T-helper 9 cell (primary cell): ENCODE measurements around the gene EGR1.

Experiments used
- DNase-seq: peaks from one replicate; pipeline ENCODE4 v3.0.0-alpha.2; 2020
- total RNA-seq, 2 donors: gene quantifications; one replicate each; lab custom pipeline; 2026; lab: John Stamatoyannopoulos, UW

Gene EGR1
- 4.8 to 40.5 reads per million in 2 donors for total RNA-seq

DNA sequence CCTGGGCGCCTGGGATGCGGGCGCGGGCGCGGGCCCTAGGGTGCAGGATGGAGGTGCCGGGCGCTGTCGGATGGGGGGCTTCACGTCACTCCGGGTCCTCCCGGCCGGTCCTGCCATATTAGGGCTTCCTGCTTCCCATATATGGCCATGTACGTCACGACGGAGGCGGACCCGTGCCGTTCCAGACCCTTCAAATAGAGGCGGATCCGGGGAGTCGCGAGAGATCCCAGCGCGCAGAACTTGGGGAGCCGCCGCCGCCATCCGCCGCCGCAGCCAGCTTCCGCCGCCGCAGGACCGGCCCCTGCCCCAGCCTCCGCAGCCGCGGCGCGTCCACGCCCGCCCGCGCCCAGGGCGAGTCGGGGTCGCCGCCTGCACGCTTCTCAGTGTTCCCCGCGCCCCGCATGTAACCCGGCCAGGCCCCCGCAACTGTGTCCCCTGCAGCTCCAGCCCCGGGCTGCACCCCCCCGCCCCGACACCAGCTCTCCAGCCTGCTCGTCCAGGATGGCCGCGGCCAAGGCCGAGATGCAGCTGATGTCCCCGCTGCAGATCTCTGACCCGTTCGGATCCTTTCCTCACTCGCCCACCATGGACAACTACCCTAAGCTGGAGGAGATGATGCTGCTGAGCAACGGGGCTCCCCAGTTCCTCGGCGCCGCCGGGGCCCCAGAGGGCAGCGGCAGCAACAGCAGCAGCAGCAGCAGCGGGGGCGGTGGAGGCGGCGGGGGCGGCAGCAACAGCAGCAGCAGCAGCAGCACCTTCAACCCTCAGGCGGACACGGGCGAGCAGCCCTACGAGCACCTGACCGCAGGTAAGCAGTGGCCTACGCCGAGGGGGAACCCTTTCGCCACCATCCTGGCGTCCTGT, at the start of gene EGR1:
Gene EGR1, plus strand, starts transcription at position 219 of the 864 bp plus-strand sequence. Its CDS starts 283 bp downstream, at position 502.
- DNase-seq = peak; percentile 92

DNA sequence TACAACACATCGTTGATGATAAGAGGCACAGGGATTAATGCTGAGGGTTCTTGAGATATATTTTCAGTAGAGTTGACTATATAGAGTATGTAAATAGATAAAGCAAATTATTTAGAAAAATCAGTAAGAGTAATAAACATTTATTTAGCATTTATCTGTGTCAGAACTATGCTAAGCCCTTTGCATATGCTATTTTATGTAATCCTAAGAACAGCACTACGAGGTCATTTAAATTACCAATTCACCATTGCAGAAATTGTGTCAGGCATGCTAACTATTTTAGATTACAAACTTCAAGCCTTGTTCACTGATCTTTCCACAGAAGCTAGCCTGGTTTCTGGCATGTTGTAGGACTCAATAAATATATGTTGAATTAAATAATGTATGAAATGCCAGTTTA, 46.8 kb upstream of the EGR1 start:
- DNase-seq = no peak

DNA sequence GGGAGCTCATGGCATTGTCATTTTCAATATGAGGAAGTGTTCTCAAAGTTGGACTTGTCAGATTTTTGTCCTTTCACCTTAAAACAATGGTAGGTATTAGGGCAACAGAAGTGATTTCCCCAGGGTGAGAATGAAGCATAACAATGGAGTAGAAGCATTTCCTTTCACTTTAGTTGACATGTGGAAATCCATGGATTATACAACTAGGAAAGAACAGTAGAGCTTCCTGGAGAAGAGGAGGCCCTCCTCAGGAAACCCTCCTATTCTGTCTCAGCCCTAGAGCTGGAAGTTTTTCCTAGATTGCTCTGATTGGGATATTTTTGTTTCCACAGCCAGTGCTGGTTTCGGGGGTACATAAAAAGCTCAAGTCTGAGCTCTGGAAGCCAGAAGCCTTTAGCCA, 40.2 kb upstream of the EGR1 start:
- DNase-seq = no peak

DNA sequence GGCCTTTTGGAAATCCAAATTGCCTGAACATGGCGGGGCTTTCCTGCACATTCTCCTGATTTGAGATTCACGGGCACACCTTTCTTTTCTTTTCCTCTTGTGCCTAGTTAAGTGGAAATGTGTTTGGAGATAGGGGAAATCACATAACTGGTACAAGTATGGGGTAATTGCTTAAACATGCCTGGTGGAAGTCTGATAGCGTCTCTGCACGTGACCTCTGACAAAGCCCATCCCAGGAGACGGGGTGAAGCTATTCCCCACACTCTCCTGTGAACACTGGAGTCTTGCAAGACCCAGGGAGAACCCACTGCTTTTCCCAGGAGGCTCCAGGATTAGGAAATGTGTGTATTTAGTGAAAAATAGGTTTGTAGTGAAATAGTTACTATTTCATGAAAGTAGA, 29.3 kb upstream of the EGR1 start:
- DNase-seq = no peak

DNA sequence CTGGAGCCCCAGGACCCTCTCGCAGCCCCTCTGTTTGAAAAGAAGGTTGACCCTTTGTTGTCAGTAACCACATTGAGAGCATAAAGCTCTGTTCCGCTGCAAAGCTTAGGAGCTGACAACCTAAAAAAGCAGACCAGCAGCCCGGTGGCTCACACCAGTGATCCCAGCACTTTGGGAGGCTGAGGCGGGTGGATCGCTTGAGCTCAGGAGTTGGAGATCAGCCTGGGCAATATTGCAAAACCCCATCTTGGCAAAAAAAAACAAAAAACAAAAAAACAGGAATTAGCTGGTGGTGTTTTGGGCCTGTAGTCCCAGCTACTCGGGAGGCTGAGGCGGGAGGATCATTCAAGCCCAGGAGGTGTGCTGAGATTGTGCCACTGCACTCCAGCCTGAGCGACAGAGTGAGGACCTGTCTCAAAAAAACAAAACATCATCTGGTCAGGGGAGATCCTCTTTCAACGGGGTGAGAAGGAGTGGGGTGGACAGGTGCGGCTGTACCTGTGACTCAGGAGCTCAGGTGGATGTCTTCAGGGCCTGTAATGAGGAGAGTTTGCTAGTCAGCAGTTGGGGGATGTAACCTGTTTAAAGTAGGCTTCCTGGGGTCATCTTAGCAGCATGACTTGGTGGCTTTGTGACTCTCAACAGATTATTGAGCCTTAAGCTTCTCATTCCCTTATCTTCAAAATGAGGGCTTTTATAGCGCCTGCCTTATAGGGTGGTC, 27.1 kb upstream of the EGR1 start:
- DNase-seq = no peak

DNA sequence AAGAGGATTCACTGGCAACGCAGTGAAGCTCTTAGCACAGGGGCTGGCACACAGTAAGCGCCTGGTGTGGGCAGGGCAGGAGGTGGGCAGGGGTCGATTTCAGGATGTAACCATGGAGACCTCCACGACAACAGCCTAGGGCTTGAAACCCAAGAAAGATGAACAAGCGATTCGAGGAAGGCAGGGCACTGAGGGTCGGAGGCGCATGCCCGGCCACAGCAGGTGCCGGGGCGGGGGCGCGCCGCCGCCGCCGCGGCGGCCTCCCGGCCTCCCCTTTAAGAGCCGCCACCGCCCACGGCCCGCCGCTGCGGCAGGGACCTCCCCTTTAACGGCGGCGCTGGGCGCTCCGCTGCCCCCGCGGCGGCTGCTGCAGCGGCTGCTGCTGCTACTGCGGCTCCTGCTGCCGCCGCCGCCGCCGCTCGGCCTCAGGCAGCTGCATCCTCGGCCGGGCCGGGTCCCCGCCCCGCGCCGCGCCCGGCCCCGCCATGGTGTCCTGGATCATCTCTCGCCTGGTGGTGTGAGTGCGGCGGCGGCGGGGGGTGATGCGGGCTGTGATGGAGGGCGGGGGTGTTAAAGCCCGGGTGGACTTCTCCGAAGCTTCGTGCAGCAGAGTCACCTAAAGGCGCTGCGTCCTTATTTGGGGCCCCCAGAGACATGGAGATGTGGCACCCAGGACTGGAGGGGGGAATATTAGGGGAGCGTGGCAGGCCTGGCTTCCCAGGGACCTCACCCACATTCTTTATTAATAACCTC, 26.4 kb upstream of the EGR1 start, which contains the start of gene REEP2:
Gene REEP2, plus strand, starts transcription at position 334 of the 753 bp plus-strand sequence. Its CDS starts 152 bp downstream, at position 486.
- DNase-seq = peak; percentile 46

DNA sequence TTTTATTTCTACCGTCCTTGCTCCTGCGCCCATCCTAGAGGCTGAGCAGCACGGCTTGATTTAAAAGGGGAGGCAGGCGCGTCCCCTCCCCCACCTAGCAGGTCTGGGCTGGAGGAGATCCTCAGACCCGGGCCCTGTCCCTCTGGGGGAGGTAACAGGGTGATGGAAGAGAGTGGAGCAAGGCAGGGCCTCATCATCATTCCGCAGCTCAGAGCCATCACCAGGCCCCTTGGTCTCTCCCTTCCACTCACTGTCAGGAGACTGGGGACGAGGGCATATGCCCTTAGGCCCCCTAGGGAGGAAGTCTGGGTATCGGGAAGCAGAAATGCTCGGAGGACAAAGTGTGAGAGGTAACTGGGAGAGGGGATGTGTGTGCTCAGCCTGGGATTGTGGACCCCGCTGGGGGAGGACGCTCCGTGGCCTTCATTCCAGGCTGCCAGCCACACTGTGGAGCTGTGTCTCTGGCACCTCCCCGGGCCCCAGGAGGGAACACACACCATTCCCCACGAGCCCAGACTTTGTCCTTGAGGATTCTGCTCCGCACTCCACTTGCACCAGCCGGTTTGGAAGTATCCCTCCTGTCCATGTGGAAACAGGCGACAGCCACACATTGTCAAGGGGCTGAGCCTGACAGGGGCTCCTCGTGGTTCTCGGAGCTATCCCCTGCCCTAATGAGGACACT, 25.7 kb upstream of the EGR1 start:
- no peak for DNase-seq

DNA sequence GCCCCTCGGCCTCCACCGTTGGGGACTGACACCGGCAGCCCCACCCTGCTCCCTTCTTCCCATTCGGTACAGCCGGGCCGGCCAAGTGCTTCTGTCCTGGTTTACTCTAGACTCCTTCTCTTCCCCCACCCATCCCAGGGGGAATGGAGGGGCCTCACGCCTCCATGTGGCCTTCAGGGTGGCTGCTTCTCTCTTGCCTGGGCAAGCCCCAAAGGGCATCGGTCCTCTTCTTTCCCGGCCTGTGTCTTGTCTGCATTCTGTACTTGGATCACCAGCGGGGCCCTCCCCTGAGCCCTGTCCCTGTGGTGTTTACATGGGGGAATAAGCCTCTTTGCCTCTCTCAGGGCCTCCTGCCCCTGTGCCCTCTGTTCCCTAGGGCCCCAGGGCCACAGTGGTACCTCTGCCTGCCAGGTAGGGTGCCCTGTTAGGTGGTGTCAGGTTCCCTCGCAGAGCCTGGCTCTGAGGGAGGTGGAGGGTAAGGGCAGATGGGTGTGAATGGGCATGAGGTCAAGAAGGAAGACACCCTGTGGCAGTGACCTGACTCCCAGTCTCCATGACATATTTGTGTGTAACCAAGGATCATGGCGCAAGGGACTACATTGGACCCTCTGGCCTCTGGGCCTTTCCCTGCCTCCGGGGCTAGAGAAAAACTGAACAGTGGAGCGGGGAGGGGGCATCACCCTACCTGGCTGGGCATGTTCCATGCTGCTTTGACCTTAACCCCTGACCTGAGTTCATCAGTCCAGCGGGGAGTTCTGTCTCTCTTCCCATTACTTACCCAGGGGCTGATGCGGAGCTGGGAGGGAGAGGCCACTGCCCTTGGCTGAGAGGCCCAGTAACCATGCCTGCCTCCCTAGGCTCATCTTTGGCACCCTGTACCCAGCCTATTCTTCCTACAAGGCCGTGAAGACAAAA, 24.9 kb upstream of the EGR1 start:
- no peak for DNase-seq

DNA sequence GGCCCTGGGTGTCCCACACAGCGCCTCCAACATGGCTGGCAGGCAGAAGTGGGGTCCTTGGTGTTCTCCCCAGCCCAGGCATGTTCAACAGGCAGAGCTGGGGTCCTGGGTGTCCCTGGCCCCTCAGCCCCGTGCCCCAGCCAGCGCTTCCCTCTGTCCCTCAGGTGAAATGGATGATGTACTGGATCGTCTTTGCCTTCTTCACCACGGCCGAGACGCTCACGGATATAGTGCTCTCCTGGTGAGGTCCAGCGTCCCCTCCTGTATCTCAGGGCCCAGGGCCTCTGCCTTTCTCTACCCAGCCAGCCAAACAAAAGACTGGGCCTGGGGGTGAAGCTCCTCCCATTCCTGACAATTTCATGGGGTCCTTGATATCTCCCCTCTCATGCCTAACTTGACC, 24.1 kb upstream of the EGR1 start:
- DNase-seq = no peak

DNA sequence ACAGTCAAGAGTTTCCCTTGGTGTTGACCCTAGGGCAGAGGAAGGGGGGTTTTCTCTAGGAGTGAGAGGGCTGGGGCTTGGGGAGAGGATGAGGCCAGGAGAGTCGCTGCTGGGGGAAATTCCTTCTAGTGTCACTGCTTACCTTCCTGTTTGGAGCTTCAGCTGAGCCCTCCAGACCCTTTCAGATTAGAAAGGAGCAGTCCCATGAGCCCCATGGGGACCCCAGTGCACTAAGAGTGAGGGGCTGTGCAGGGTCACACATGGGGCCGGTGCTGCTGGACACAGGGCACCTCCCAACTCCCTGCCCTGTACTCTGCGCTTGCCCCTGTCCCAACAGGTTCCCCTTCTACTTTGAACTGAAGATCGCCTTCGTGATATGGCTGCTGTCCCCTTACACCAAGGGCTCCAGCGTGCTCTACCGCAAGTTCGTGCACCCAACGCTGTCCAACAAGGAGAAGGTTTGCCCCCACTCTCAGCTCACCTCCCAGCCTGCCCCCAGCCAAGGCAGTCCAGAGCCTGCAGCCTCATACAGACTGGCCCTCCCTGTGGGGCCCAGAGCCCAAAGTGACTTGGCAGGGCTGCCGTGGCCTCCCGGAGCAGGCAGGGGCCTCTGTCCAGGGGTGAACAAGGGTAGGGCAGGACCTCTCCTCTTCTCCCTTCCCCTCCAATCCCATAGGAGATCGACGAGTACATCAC, 21.1 kb upstream of the EGR1 start:
- DNase-seq = no peak

DNA sequence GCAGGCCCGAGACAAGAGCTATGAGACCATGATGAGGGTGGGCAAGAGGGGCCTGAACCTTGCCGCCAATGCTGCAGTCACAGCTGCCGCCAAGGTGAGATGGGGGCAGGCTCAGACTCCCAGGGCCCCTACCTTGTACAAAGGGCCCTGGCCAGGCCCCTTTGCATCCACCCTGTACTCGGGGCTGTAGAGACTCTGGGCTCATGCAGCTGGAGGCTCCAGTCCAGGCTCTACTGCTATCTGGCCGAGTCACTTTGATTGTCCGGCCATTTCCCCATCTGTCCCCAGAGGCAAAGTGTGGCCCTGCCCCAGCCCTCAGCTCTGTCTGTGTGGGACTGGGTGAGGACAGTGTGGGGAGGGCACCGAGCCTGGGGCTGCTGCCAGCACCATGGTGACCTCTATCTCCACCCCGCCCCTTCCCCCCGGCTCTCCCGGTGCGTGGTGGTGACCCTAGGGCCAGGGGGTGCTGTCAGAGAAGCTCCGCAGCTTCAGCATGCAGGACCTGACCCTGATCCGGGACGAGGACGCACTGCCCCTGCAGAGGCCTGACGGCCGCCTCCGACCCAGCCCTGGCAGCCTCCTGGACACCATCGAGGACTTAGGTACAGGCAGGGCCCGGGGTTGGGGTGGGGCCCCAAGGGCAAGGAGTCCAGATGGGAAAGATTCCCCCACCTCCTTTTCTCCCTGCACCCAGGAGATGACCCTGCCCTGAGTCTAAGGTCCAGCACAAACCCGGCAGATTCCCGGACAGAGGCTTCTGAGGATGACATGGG, 20.3 kb upstream of the EGR1 start:
- no peak for DNase-seq

DNA sequence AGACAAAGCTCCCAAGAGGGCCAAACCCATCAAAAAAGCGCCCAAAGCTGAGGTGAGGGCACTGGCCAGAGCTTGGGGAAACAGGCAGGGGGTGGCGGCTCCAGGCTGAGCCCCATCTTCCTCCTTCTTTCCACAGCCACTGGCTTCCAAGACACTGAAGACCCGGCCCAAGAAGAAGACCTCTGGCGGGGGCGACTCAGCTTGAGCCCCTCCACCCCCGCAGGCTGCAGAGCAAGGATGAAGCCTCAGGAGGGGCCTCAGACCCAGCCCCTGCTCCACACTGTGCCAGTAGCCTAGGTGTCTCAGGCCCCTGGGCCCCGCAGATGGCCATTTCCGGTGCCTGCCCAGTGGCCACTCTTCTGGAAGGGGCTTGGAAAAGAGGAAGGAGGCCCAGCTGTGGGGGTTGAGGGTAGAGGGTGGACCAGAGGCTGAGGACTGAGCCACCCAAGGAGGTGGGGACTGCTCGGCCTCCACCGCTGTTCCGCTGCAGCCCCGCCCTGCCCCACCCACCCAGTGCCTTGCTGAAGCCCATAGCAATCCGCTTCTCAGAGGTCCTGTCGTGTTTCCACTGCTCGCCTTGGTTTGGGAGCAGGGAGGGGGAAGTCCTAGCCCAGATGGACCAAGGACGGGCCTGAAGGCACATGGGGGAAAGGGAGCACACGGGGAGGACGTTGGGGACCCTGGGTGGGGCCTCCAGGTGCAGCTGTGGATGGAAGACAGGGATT, 19.6 kb upstream of the EGR1 start:
- DNase-seq = no peak

DNA sequence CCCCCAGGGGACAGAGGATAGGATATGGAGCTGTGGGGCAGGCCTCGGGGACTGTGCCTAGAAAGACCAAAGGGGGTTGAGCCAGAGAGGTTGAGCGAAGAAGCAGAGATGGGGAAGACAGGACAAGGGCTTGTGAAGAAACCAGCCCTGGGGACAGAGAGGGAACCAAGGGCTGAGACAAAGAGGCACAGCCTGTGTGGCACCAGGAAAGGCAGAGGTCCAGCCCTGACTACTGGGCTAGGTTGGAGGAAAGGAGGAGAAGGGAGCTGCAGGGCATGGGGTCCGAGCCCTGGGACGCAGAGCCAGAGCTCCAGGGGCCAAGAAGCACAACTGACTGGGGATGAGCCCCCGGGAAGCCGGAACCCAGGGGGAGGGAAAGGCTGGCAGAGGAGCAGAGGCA, 17.2 kb upstream of the EGR1 start:
- no peak for DNase-seq

DNA sequence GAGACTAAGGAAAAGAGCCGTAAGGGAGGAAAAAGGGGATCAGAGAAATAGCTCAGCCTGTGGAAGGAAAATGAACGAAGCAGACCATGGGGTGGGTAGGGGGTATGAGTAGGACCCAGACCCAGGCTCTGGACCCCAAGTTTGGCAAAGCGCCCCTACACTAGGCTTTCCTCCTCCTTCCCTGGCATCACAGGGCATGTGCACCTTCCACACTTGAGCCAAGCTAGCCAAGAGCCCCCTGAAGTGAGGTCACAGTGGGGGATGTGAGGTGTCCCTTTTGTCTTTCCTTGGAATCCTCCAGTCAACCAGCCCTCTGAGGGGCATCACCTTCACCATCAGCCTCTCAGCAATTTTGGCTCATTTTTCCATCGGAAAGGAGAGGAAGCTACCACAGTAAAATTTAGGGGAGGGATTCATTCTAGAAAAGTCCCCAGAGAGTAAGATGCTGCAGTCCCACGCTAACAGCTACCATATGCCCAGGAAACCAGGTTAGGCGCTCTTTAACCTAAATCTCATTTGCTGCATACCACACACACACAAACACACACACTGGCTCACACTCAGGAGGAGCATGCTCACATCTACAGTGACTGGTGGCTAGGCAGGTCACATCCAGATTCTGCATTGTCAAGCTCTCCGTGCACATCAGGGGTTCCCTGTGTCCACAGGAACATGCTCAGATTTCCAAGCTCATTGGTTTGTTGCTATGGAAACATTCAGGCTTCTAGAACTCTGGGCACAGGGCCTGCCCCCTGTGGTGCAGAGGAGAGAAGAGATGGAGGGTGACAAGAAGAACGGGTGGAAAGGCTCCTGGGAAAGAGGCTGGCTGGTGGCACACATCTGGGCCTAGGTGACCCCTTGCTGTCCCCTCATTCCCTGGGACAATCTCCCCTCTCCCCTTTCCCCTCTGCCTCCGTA, 16.5 kb upstream of the EGR1 start:
- no peak for DNase-seq

DNA sequence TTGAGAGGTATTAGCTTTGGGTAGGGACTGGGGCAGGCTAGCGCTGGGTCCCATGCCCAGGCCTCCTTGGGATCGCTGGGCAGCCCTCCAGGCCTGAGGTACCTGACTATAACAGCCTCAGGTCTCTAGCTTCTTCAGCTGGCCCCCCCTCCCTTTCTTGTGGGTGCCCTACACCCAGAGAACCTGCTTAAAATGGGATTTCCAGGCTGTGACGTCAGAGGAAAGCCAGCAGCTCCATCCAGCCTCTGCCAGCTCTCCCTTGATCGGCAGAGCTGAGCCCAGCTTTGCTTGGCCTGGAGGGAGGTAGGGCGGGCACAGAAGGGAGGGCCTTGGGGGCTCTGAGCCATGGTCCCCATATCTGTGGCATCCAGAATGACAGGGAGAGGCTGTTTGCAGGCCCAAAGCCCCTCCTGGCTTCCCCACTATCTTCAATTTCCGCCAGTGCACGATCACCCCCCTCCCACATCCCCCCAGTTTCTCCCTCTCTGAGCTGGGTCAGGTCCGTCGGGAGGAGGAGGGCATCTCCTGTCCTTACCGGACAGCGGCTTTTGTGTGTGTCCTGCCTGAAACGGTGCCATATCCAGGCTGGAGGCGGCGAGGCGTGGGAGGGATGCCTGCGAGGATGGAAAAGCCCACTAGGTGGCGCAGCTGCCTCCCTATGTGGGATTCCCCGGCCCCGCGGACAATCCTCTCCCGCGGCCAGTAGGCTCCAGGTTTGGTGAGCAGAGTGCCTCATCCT, 15.6 kb upstream of the EGR1 start:
- DNase-seq = peak; percentile 76

DNA sequence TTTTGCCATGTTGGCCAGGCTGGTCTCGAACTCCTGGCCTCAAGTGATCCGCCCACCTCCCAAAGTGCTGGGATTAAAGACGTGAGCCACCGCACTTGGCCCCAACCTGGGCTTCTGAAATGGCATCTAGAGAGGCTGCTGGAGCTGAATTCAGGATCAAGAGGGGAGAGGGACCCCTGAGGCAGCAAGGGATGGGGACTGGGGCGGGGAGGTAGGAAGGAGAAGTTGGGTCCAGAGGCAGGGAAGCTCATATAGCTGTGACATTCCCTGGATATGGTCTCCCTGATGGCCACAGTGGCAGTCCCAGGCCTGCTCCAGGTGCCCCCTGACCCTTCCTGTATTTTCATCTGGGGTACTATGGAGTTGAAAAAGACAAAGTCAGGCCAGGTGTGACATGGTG, 14.3 kb upstream of the EGR1 start:
- no peak for DNase-seq

DNA sequence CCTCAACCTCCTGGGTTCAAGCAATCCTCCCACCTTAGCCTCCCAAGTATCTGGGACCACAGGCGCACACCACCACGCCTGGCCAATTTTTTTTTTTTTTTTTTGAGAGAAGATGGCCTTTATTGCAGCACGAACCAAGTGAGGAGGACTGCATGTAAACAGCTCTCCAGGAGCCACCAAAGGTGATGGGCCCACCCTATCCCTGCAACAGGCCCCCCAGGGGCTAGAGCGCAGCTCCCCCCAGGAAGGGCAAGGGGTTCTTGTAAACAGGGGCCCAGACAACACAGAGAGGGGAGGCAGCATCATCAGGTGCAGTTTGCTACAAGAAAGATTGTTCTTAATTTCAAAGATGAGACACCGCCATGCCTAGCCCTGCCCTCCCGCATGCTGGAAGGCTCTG, 12.6 kb upstream of the EGR1 start:
- DNase-seq = no peak
